KOPT-K1 (cell line): ENCODE measurements around the gene FBXL17.
"Not testable (repeated sequence)": the region's sequence is repeated elsewhere in the genome, so short reads cannot be mapped to it uniquely, and the experiment has no call there.

ENCODE experiments used
- H3K27ac ChIP-seq: fragments of 200-600 bp; sonication (generic); 2 replicates; pipeline ENCODE4 v1.5.1; 2016; ENCODE audit warnings: antibody characterized with exemption, mild to moderate bottlenecking, low read depth, low read length; ENCODE audit not compliant: poor library complexity, severe bottlenecking
- H3K36me3 ChIP-seq: fragments of 200-600 bp; sonication (generic); 2 replicates; pipeline ENCODE4 v1.5.1; 2017; ENCODE audit warnings: antibody characterized with exemption, mild to moderate bottlenecking, low read length, moderate library complexity; ENCODE audit not compliant: insufficient read depth
- H3K9me3 ChIP-seq: fragments of 200-600 bp; sonication (generic); 2 replicates; pipeline ENCODE4 v1.5.1; 2017; ENCODE audit warnings: antibody characterized with exemption, low read length, mild to moderate bottlenecking; ENCODE audit not compliant: insufficient read depth, poor library complexity, severe bottlenecking

Gene FBXL17

DNA sequence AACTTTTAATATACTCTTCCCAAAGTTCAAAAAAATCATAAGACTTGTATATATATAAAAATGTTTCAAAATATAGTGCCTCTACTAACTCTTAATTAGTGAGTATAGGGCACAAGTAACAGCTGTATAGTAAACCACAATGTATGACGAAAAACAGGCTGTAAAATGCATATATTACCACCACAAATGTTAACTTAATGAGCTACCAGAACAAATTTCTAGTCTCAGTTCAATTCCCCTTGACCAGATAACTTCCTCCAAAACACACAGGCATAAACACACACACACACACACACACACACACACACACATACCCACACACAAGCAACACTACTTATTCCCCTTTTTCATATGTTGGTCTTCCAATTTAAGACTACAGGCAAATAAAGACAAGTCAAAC lies 78.8 kb downstream of the FBXL17 start:
- H3K27ac ChIP-seq: no peak overlapping the region
- no peaks in the 10 kb centered on the region for H3K9me3 ChIP-seq
- H3K36me3 ChIP-seq: no peaks in the 10 kb centered on the region

DNA sequence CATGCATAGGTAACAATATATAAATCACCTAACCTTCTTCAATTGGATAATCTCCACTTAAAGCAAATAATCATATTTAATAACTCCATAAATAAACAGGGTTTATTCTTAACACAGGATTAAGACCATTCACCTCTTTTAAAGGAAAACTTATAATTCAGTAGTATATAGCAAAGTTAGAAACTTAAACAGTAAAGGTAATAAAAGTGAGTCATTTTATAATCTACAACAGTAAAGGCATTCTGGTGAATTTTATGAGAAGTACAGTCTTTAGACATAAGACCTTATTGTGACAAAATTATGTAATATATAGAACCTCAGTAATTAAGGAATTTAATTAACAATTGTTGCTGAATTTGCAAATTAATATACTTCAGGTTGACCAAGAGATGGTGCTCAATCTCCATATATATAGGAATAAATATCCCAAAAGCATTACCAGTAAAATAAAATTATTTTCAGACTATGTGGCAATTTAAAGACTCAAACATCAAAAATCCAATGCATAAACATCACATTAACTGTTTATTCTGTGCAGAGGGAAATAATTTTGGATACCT lies 84.8 kb downstream of the FBXL17 start:
- Histone ChIP-seq H3K36me3 (no peaks in the 10 kb centered on the region), H3K9me3 (no peaks in the 10 kb centered on the region), H3K27ac (no peak overlapping the region)

DNA sequence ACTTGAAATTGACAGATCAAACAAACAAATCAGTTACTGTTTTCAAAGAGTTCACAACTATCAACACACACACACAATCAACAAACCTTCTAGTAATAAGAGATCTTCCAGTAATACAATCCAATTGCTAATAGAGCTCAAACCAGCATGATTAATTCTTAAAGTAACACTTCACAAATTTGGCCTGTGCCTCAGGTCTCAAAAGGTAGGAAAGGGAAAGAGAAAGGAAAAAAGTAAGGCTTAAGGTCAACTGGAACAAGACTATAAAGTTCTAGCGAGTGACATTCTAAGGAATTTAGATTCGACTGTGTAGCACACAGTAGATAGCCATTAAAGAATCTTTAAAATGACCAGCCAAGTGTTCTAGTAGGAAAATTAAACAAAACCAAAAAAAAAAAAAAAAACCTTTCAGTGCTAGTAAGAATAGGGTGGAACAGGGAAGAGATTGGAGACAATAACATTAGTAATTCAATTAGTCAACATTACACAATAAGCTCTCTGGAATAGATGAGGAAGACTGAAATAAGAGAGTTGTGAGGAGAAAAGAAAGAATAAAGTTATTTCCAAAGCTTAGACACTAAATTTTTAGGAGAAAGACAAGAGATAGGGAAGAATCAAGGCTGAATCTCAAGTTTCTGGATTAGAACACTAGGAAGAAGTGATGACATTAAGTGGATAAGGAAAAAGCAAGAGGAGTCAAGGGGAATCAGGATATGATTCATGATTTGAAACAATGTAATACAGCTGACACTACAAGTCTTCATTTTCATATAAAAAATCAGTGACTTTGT lies 86.1 kb downstream of the FBXL17 start:
- Histone ChIP-seq H3K9me3 (no peaks in the 10 kb centered on the region), H3K36me3 (no peaks in the 10 kb centered on the region), H3K27ac (no peak overlapping the region)

DNA sequence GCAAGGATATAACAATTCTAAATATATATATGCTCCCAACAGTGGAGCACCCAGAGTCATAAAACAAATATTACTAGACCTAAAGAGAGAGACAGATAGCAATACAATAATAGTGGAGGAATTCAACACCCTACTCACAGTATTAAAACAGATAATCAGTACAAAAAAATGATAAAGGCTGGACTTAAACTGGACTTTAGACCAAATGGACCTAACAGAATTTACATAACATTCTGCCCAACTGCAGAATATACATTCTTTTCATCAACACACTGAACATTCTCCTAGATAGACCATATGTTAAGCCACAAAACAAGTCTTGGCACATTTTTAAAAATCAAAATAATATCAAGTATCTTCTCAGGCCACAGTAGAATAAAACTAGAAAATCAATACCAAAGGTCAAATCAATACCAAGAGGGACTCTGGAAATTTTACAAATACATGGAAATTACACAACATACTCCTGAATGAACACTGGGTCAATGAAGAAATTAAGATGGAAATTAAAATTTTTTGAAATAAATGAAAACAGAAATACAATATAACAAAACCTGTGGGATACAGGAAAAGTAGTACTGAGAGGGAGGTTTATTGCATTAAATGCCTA lies 100.8 kb downstream of the FBXL17 start:
- H3K36me3 ChIP-seq: no peaks in the 10 kb centered on the region
- peaks cover 22% of the 10 kb centered on the region for H3K9me3 ChIP-seq
- H3K27ac ChIP-seq: no peak overlapping the region

DNA sequence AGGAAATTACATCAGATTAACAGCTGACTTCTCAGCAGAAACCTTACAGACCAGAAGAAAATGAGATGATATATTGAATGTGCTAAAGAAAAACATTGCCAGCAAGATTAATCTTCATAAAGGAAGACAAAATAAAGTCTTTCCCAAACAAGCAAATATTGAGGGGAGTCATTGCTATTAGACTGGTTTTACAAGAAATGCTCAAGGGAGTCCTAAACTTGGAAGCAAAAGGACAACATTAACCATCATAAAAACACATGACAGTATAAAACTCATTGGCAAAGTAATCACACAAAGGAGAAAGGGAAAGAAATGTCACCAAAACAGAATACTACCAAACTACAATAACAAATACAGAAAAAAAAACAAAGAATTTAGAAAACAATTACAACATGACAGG lies 101.7 kb downstream of the FBXL17 start:
- Histone ChIP-seq H3K36me3 (no peaks in the 10 kb centered on the region), H3K9me3 (peaks cover 22% of the 10 kb centered on the region), H3K27ac (no peak overlapping the region)

DNA sequence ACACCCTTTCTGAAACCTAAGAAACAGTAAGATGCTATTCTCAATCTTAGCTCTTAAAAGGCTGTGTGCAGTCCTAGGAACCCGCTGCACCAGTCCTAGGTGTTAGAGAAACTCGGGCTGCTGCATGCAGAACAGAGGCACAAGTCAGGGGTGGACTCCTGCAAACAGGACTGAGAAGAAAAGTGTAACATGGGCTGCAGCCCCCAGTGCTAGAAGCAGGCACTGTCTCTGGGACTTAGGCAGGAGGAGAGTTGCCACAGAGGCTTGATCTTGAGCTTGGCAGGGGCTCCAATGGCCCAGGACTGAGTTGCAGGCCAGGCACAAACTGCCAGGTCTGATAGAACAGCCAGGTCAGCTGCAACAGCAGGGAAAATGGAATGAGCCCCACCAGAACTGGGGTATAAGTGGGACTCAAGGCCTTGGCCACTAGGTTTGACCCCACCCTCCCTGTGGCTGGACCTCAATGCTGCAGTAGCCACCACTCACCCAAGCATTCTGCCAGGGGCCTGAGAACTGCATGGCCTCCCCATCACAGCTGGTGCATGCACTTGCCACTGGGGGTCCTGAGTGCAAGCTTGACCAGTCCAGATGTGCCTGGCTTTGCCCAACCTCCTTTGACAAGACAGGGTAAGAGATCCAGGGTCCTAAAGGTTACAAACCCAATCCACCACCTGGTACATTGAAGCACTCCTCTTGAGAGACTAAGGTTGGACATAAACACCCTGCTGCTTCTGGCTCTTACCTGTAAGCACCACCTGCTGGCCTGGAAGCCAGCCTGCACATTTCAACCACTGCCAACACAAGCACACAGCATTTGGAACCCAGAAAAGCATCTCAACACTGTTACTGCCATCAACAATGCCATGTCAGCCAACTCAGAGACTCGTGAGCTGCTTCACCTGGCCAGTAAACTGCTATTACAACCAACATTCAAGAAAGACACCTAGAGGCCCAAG lies 103.3 kb downstream of the FBXL17 start:
- Histone ChIP-seq H3K36me3 (no peaks in the 10 kb centered on the region), H3K27ac (no peak overlapping the region), H3K9me3 (peaks cover 16% of the 10 kb centered on the region)

DNA sequence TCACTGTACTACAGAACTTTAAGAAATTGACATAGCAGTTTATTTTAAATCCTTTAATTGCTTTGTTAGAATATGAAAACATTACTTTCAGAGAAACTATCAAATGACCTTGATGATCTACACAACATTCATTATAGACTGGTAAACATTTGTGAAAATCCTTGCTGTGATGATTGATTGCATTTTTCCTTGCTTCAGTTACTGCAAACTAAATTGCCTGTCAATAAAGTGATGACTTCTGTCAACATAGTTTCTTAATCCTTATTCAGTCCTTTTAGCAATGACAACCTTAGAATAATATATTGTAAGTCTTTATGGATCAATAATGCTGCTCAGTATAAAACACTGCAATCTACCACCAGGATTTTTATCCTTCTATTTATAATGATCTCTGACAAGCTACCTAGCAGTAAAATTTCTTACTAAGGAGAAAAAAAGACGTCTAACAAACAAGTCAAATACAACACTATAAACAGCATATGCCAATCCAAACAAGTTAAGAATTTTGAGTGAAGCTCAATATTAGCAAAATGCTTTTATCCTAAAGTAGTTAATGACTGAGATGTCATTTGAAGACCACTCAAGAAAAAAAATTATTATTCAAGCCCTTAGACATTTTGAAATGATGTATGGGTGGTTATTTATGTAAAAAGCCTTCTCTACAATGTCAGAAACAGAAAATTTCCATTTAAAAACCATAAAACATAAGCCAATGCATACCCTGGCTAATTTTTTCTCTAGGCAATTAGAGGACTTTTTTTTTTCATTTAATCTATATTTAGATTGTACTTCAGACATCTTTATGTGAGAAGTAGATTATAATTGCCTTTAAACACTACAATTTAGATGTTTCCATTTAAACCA lies 105.5 kb downstream of the FBXL17 start:
- peaks cover 2% of the 10 kb centered on the region for H3K9me3 ChIP-seq

DNA sequence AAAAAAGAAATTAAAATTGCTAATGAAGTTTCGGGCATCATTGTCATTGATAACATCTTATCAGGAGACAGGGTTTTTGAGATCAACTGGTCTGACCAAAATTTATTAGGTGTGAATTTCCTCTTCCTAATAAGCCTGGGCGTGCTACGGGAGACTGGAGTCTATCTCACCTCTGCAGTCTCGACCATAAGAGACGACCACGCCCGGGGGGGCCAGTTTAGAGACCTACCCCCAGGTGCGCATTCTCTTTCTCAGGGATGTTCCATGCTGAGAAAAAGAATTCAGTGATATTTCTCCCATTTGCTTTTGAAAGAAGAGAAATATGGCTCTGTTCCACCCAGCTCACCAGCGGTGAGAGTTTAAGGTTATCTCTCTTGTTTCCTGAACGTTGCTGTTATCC lies 107.8 kb downstream of the FBXL17 start:
- not testable (repeated sequence) for H3K36me3 ChIP-seq, H3K9me3 ChIP-seq, H3K27ac ChIP-seq

More for the DNA sequence above, 105.5 kb downstream of the FBXL17 start:
- Histone ChIP-seq H3K27ac (no peak overlapping the region), H3K36me3 (no peaks in the 10 kb centered on the region)

DNA sequence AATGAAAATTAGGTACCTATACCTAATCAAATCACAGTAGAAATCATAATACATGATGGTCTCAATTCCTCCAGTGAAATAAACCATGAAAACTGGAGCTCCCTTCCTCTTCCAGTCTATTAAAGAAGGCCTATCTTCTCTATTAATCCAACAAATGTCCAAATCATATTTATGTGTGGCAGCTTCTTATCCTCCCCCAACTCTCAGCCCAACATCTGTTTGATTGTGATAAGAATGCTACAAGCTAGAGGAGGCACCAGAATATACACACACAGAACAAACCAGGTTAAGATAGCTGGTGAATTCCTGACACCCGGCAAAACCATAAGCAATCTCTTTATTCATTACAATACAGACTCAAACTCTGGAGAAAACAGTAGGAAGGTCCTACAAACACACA lies 110.8 kb downstream of the FBXL17 start:
- Histone ChIP-seq H3K9me3 (no peaks in the 10 kb centered on the region), H3K36me3 (no peaks in the 10 kb centered on the region), H3K27ac (no peak overlapping the region)

DNA sequence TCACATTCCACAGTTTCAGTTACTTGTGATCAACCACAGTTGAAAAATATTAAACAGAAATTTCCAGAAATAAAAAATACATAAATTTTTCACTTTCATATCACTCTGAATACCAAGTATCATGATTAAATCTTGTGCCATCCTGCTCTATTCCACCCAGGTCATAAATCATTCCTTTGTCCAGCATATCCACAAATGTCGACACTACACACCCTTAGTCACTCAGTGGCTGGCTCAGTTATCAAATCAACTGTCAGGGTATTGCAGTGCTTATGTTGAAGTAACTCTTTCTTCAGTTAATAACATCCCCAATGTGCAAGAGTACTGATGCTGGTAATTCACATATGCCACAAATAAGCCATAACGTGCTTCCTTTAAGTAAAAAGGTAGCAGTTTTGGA lies 115.7 kb downstream of the FBXL17 start:
- no peak overlapping the region for H3K27ac ChIP-seq
- no peaks in the 10 kb centered on the region for H3K36me3 ChIP-seq
- H3K9me3 ChIP-seq: no peaks in the 10 kb centered on the region

DNA sequence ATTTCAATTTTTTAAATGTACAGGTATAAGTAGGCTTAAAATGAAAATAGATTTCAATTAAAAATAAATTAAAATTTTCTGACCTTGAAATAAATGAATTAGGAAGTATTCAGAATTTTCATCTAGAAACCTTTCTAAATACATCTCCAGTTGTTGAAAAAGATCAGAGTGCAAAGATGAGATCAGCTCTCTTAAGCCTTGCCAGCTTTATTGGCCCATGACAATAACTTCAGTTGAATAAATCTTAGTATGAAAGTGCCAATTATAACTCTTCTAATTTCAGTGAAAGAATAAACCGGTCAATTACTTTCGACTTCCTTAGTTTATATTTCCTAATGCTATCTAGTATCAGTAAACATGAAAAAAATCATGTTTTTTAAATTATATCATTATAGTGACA lies 117.4 kb downstream of the FBXL17 start:
- Histone ChIP-seq H3K27ac (no peak overlapping the region), H3K36me3 (no peaks in the 10 kb centered on the region), H3K9me3 (no peaks in the 10 kb centered on the region)

DNA sequence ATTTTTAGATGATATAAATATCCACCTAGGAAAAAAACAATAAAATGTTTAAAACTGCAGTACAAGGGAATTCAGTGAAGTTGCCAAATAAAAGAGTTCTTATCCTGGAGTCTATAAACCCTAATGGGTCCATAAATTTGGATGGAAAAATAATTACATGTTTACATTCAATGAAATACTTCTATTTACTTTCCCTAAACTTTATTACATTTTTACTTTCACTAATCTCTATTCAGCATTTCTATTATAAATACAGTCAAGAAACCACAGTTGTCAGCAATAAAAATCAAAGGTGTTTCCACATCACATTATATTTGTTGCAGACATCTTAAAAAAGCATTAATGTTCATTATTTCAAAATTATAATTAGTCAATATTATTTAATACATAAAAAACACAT lies 118.6 kb downstream of the FBXL17 start:
- H3K9me3 ChIP-seq: no peaks in the 10 kb centered on the region
- H3K27ac ChIP-seq: no peak overlapping the region
- no peaks in the 10 kb centered on the region for H3K36me3 ChIP-seq

DNA sequence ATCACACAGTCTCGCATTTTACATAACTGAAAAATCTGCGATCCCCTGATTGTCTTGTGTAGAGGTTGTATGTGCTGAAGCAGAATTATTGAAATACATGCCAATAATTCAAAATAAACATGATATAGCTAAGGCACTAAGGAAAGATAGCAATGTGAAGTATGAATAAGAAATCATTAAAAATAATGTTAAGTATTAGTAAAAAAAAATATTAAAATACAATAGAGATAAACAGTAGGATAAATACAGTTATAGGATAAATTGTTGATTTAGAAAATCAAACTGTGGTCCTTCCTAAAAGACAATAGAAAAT lies 121.1 kb downstream of the FBXL17 start:
- no peak overlapping the region for H3K27ac ChIP-seq
- H3K36me3 ChIP-seq: no peaks in the 10 kb centered on the region
- H3K9me3 ChIP-seq: no peaks in the 10 kb centered on the region

DNA sequence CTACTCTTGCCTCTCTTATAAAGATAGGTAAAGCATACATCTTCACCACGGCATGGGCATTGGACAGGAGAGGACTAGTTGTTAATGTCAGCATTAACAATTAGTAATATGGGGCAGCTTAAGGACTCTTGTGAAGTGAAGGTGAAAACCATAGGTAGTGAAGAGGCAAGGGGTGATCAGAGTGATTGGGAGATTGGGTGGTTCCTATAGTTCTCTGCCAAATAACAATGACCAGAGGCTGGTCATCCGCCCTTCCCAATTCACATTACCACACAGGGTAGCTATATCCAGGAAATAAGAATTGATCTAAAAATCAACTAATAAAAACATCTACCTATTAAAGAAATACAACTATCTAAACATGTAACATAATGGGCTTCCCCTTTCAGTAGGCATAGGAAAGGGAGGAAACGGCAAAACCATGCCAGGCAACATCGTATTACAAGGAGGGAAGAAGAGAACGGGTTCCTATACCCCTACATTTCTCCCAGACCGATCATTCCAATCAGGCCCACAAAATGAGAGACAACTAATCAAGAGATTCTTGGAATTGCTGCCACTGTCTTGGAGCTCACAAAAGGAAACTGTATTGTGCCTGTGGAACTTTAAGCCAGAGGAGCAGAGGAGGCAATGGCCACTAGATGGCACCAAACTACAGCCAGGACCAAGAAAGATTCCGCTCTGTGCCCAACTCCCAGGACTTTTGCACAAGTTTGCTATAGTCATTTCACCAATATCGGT lies 121.6 kb downstream of the FBXL17 start:
- no peak overlapping the region for H3K27ac ChIP-seq
- no peaks in the 10 kb centered on the region for H3K36me3 ChIP-seq
- no peaks in the 10 kb centered on the region for H3K9me3 ChIP-seq
